Right ventricle myocardium superior (tissue), 1 donor: Measurements from ENCODE around the gene YARS1. TPM values are rescaled to one million over a fixed set of nuclear protein-coding genes. Genes with fewer than 3 reads are reported as not detected.

ENCODE experiments used
- ATAC-seq: fragments of 200-7000 bp; cut with Tn5 transposase; one replicate; pipeline ENCODE4 v1.9.1; 2020; ENCODE audit warnings: mild to moderate bottlenecking; ENCODE audit not compliant: poor library complexity
- DNase-seq: peaks from one replicate; pipeline ENCODE4 v3.0.0-alpha.2; 2020
- intact Hi-C: fragments of 100-400 bp; cut with DNase I; formaldehyde crosslinking; loops from one replicate; pipeline ENCODE4 v1.11.2; 2022
- total RNA-seq: library from RNA; stranded (reverse); fragmentation: NEBNext Ultra II Directional; extraction: Animal tissue kit (Norgen Biotek cat#: 25700); gene quantifications from one replicate; pipeline ENCODE4 v1.2.1, GENCODE V29; 2021
- donor health status: DM: no; HTN: yes; CAD: no; lungs with severe emphysema.

YARS1 gene
- total RNA-seq, 1 donor from 2014 or later, result 34.1 TPM

DNA sequence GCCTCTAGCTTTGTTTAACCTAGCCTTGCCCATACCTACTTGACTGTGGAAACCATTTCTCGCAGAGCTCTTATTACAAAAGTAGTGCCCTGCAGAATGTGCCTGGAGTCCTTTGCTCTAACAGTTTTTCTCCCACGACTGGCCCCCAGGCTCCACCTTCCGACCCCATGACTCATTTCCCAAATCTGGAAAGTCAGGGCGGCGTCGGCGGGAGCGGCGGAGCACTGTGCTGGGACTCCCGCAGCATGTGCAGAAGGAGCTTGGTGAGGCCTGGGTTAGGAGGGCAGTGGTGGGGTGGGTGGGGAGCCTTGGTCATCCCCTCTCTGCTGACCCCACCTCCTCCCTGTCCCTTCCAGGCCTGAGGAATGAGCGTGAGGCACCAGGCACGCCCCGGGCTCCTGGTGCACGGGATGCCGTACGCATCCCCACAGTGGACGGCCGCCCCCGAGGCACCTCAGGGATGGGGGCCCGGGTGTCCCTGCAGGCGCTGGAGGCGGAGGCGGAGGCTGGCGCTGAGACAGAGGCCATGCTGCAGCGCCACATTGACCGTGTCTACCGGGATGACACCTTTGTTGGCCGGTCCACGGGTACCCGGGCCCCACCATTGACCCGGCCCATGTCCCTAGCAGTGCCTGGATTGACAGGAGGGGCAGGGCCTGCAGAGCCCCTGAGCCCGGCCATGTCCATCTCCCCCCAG is 47.5 kb downstream of the YARS1 start:
- ATAC-seq (no peak), DNase-seq (no peak)
- intact Hi-C loops, result no loop called here

DNA sequence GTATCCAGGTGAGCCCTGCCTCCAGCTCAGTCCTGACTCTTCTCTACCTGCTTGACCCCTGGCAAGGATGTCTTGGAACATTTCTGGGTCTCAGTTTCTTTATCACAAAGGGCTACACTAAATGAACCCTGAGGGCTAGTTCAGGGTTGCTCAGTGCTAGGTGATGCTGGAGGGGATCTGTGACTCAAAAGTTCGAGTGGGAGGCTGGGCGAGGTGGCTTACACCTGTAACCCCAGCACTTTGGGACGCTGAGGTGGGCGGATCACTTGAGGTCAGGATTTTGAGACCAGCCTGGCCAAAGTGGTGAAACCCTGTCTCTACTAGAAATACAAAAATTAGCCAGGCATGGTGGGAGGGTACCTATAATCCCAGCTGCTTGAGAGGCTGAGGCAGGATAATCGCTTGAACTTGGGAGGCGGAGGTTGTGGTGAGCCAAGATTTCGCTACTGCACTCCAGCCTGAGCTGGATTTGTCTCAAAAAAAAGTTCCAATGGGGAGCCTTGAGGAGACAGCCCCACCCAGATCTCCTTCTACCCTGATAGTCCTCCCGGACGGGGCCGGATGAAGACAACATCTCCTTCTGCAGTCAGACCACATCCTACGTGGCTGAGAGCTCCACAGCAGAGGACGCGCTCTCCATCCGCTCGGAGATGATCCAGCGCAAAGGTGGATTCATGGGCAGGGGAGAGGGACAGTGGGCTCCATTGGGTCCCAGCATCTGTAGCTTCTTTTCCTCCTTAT is 48.9 kb downstream of the YARS1 start:
- no peak for ATAC-seq
- no peak for DNase-seq
- intact Hi-C loops, result no loop called here

GRCh38 chr1:32767641-32768040 is 49.5 kb downstream of the YARS1 start:
- intact Hi-C loops, result no loop called here
- DNase-seq, result no peak
- no peak for ATAC-seq

- intact Hi-C loops, result no loop called here
- DNase-seq, result no peak
Measured at GRCh38 chr1:32767156-32767555, 50.0 kb downstream of the YARS1 start.

GRCh38 chr1:32766328-32766972 is 50.7 kb downstream of the YARS1 start:
- ATAC-seq, result no peak
- intact Hi-C loops, result no loop called here
- no peak for DNase-seq

More at GRCh38 chr1:32767156-32767555, 50.0 kb downstream of the YARS1 start:
- ATAC-seq, result no peak

- DNase-seq (no peak), ATAC-seq (no peak)
- intact Hi-C loops, result no loop called here
Measured at GRCh38 chr1:32765570-32766327, 51.4 kb downstream of the YARS1 start.

DNA sequence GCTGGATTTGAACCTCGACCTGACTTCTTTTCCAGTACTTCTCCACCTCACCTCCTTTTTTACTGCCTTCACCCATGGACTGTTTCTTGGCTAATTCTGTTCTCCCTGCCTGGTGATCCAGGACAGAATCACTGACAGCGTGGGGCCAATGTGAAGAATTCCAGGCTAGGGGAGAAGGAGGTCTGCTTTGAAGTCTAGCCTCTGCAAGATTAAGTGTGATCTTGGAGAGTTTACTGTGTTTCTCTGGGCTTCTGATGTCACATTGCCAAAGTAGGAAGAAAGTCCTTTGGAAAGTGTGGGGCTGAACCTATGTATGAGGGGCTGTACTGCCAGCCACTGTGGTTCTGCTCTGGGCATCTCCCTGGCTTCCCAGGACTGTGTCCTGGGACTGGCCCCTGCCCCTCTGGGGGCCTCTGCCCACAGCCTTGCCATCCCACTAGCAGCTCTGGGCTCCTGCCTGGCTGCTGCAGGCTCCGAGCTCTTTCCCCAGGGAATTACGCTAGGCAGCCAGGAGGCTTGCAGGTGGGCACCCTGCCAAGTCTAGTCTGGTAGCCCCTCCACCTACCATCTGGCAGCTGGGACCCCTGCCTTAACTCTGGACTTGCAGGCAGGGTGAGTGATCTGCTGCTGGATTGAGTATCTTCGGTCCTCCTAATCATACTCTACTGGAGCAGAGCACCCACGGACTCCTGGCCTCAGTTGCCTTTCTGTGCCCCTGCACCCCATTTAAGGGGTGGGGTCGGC is 52.2 kb downstream of the YARS1 start:
- intact Hi-C loops, result no loop called here

DNA sequence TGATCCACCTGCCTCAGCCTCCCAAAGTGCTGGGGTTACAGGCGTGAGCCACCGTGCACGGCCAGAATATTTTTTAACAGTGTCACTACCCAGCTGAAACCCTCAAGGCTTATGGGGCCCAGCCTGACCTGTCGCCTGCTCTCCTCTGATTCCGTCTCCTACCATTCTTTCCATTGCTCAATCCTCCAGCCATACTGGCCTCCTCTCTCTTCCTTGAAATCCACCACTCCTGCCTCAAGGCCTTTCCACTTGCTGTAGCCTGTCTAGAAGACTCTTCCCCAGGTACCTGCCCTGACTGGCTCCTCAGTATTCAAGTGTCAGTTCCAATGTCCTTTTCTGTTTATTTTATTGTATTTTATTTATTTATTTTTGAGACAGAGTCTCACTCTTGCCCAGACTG is 53.9 kb downstream of the YARS1 start:
- ATAC-seq, result no peak
- intact Hi-C loops, result no loop called here
- DNase-seq, result no peak

More for the DNA sequence above, 52.2 kb downstream of the YARS1 start:
- DNase-seq (no peak), ATAC-seq (no peak)

GRCh38 chr1:32761936-32762335 is 55.2 kb downstream of the YARS1 start:
- no peak for ATAC-seq

DNA sequence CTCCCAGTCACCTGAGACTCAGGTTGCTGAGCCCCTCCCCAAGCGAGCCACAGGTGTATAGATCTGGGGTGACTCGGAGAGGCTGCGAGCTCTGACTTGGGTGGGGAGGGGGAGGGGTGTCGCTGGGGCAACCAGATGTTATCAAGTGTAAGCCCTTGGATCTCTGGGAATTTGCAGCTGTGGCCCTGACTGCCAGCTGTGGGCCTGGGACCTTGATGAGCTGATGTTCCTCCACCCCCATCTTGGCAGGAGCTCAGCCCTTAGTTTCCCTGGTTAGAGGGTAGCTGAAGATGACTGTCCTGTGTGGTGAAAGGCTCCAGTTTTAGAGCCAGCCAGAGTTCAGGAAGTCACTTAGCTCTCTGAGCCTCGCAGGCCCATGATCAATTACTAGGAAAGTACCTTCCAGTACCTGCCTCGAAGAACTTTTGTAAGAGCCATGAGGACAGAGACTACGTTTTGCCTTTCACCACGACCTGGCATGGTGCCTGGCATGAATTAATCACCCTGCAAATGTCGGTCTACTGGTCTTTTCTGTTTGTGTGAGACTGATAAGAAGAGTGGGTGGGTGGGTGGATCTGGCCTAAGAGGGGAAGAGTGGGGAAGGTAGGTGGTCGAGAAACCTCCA is 55.8 kb downstream of the YARS1 start:
- intact Hi-C loops, result no loop called here
- DNase-seq (no peak), ATAC-seq (no peak)

More at GRCh38 chr1:32761936-32762335, 55.2 kb downstream of the YARS1 start:
- DNase-seq, result no peak
- intact Hi-C loops, result no loop called here

GRCh38 chr1:32759997-32760623 is 57.0 kb downstream of the YARS1 start:
- intact Hi-C loops, result no loop called here
- DNase-seq, result no peak
- peak; percentile 54 for ATAC-seq

- intact Hi-C loops, result no loop called here
- DNase-seq (no peak), ATAC-seq (no peak)
Measured at GRCh38 chr1:32759521-32759981, 57.6 kb downstream of the YARS1 start.

DNA sequence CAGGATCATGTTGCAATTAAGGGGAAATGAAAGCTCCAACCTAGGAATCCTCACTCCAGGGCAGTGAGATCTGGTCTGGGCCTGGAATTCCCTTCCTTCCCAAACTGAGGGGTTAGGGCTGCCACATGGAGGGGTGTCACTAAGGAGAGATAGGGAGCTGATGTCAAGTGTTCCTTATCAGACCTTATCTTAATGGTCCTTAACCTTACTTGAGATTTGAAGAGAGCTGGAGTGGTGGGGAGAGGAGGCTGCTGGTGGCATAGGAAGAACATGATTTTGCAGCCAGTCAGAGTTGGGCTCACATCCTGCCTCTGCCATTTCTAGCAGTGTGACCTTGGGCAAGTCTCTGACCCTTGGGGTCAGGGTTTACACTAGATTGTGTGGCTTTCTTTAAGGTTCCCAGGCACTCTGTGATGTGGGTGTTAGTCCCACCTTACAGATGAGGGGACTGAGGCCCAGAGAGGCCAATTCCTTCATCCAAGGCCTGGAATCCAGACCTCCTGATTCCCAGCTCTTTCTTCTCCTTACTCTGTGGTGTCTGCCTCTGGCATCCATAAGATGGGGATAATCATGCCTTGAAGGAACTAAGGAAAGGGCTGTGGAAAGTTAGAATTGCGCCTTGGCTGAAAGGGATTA is 58.2 kb downstream of the YARS1 start:
- ATAC-seq, result no peak
- intact Hi-C loops, result no loop called here

DNA sequence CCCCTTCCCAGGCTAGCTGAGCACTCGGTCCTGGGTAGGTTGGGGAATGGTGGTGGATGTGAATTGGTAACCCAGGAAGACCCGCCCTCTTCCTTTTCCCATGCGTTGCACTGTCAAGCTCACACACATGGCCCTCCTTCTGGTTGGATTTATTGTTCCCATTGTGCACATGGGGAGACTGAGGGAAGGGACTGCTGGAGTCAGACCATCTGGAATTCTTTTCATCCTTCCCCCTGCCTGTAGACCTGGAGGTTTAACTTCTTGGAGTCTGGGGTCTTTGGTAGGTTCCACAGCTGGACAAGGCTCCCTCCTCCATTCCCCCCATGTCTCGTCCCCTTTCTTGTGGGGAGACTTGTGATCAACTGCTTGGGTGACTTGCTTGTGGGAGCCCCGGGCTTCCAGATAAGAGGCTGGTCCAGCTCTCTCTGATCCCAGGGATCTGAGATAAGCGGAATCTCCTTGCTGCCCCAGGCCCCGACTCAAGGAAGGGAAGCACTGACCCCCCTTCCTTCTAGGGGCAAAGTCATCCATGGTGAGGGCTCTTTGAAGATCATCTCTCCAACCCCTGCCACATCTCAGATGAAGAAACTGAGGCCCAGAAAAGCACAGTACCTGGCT is 58.9 kb downstream of the YARS1 start:
- no peak for ATAC-seq
- no peak for DNase-seq
- intact Hi-C loops, result no loop called here

More for the DNA sequence above, 58.2 kb downstream of the YARS1 start:
- DNase-seq, result no peak

- ATAC-seq, result no peak
- intact Hi-C loops, result no loop called here
- no peak for DNase-seq
Measured at GRCh38 chr1:32757213-32757895, 59.8 kb downstream of the YARS1 start.

DNA sequence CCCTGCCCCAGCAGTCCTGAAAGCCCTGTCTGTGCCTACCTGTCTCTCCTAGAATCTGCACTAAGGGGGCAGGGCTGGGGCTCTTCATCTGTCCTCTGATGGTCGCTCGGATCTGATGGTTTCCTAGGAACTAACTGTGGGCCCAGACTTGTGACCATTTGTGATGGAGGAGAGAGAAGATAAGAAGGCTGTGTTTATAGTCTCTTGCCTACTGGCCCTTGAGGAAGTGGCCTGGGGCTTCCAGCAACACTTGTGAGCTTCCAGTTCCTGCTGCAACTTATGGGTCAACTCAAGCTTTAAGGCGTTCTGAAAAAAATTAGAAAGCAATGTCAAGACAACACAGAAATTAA is 61.4 kb downstream of the YARS1 start:
- ATAC-seq, result no peak

More for the DNA sequence above, 61.4 kb downstream of the YARS1 start:
- no peak for DNase-seq
- intact Hi-C loops, result no loop called here
